BLaER1 treated with 17β-estradiol and CSF1 and Interleukin-3, amounts not matched to agents 10 nM and 100 nM (cell line): Measurements from ENCODE around the gene DLGAP5.

Experiments used
- H3K27ac ChIP-seq, 11 experiments: shearing (Covaris generic); formaldehyde crosslinking; 2 replicates each; pipeline ENCODE4 v1.8.1; 2022
- H3K27me3 ChIP-seq, 11 experiments: shearing (Covaris generic); formaldehyde crosslinking; 2 replicates each; pipeline ENCODE4 v1.8.1; 2022
- H3K36me3 ChIP-seq, 11 experiments: shearing (Covaris generic); formaldehyde crosslinking; 2 replicates each; pipeline ENCODE4 v1.8.1; 2022
- H3K4me1 ChIP-seq, 10 experiments: shearing (Covaris generic); formaldehyde crosslinking; 2 replicates each; pipeline ENCODE4 v1.8.1; 2022
- H3K4me2 ChIP-seq, 11 experiments: shearing (Covaris generic); formaldehyde crosslinking; 2 replicates each; pipeline ENCODE4 v1.8.1; 2022
- H3K4me3 ChIP-seq, 10 experiments: shearing (Covaris generic); formaldehyde crosslinking; 2 replicates each; pipeline ENCODE4 v1.8.1; 2022
- H3K9ac ChIP-seq, 11 experiments: shearing (Covaris generic); formaldehyde crosslinking; 2 replicates each; pipeline ENCODE4 v1.8.1; 2022
- H3K9me3 ChIP-seq, 11 experiments: shearing (Covaris generic); formaldehyde crosslinking; replicated peaks in 1 of 11; 2 replicates each; pipeline ENCODE4 v1.8.1; 2022
- H4K20me1 ChIP-seq, 11 experiments: shearing (Covaris generic); formaldehyde crosslinking; 2 replicates each; pipeline ENCODE4 v1.8.1; 2022
- Cebpa-rat ChIP-seq, 11 experiments: shearing (Covaris generic); IDR thresholded peaks; 2 replicates each; pipeline ENCODE4 v1.8.1; 2022

Gene DLGAP5

GRCh38 chr14:55192054-55192621, 753 bp upstream of the DLGAP5 start:
- no peaks in the 10 kb centered on the region for H4K20me1 ChIP-seq
- H3K9ac ChIP-seq, result peak overlapping the region; percentile 62 to 89 (median 86); a peak in 21 of 22 replicates
- H3K36me3 ChIP-seq, result peaks cover 0 to 17% (median 14%) of the 10 kb centered on the region in 11 experiments; a peak in 16 of 22 replicates
- H3K4me1 ChIP-seq, result peaks cover 21 to 36% (median 34%) of the 10 kb centered on the region in 10 experiments
- H3K4me2 ChIP-seq, result peak overlapping the region; percentile 59 to 89 (median 79)
- no peaks in the 10 kb centered on the region for H3K9me3 ChIP-seq
- no peaks in the 10 kb centered on the region for H3K27me3 ChIP-seq
- H3K4me3 ChIP-seq, result peak overlapping the region; percentile 69 to 95 (median 86)
- H3K27ac ChIP-seq, result peak overlapping the region in 10 of 11 experiments; percentile 34 to 92 (median 68); a peak in 14 of 22 replicates
- no peak for TF ChIP-seq Cebpa-rat (IDR thresholded peaks at IDR 0.05)

GRCh38 chr14:55190906-55191202, 531 bp downstream of the DLGAP5 start:
- Histone ChIP-seq H4K20me1 (no peaks in the 10 kb centered on the region), H3K27ac (peak overlapping the region in 10 of 11 experiments; percentile 35 to 92 (median 80); a peak in 18 of 22 replicates), H3K9me3 (no peaks in the 10 kb centered on the region), H3K27me3 (no peaks in the 10 kb centered on the region), H3K9ac (peak overlapping the region; percentile 70 to 89 (median 86)), H3K4me2 (peak overlapping the region; percentile 83 to 98 (median 88)), H3K4me1 (peaks cover 21 to 36% (median 34%) of the 10 kb centered on the region in 10 experiments), H3K36me3 (peaks cover 0 to 30% (median 25%) of the 10 kb centered on the region in 11 experiments; a peak in 17 of 22 replicates), H3K4me3 (peak overlapping the region; percentile 69 to 95 (median 86))
- no peak for TF ChIP-seq Cebpa-rat (IDR thresholded peaks at IDR 0.05)

- Histone ChIP-seq H3K36me3 (peaks cover 0 to 51% (median 42%) of the 10 kb centered on the region in 11 experiments; a peak in 17 of 22 replicates), H3K9ac (no peak overlapping the region), H3K4me3 (peak overlapping the region in 5 of 10 experiments; percentile 78 to 90 (median 88); a peak in 6 of 20 replicates), H3K4me2 (peak overlapping the region in 10 of 11 experiments; percentile 83 to 98 (median 87); a peak in 20 of 22 replicates), H3K27me3 (no peaks in the 10 kb centered on the region), H3K4me1 (peaks cover 21 to 44% (median 34%) of the 10 kb centered on the region in 10 experiments), H4K20me1 (no peaks in the 10 kb centered on the region), H3K27ac (no peak overlapping the region), H3K9me3 (no peaks in the 10 kb centered on the region)
- TF ChIP-seq Cebpa-rat (IDR thresholded peaks at IDR 0.05), result no peak
These were observed 2.6 kb downstream of the DLGAP5 start for GRCh38 chr14:55188686-55189295.

GRCh38 chr14:55180434-55180833, 11.0 kb downstream of the DLGAP5 start:
- Histone ChIP-seq H3K4me2 (peak overlapping the region; percentile 22 to 85 (median 67)), H4K20me1 (no peaks in the 10 kb centered on the region), H3K27me3 (no peaks in the 10 kb centered on the region), H3K9me3 (peaks cover 0 to 6% (median 0%) of the 10 kb centered on the region in 11 experiments; a peak in 1 of 22 replicates), H3K36me3 (peaks cover 0 to 100% (median 90%) of the 10 kb centered on the region in 11 experiments; a peak in 19 of 22 replicates), H3K4me3 (peak overlapping the region in 2 of 10 experiments; percentile 3 to 17; a peak in 2 of 20 replicates), H3K4me1 (peaks cover 11 to 48% (median 23%) of the 10 kb centered on the region in 10 experiments; a peak in 19 of 20 replicates), H3K27ac (peak overlapping the region in 7 of 11 experiments; percentile 4 to 44 (median 25); a peak in 8 of 22 replicates), H3K9ac (peak overlapping the region in 5 of 11 experiments; percentile 5 to 36 (median 16); a peak in 7 of 22 replicates)
- no peak for TF ChIP-seq Cebpa-rat (IDR thresholded peaks at IDR 0.05)

GRCh38 chr14:55180006-55180405, 11.4 kb downstream of the DLGAP5 start:
- no peak for TF ChIP-seq Cebpa-rat (IDR thresholded peaks at IDR 0.05)
- Histone ChIP-seq H3K27ac (peak overlapping the region in 4 of 11 experiments; percentile 4 to 44 (median 38); a peak in 4 of 22 replicates), H3K4me1 (peaks cover 11 to 48% (median 23%) of the 10 kb centered on the region in 10 experiments; a peak in 19 of 20 replicates), H3K4me3 (no peak overlapping the region; a peak in 1 of 20 replicates), H4K20me1 (no peaks in the 10 kb centered on the region), H3K27me3 (no peaks in the 10 kb centered on the region), H3K9me3 (peaks cover 0 to 6% (median 0%) of the 10 kb centered on the region in 11 experiments; a peak in 1 of 22 replicates), H3K9ac (no peak overlapping the region), H3K36me3 (peaks cover 0 to 100% (median 90%) of the 10 kb centered on the region in 11 experiments; a peak in 19 of 22 replicates), H3K4me2 (peak overlapping the region in 9 of 11 experiments; percentile 22 to 85 (median 70); a peak in 17 of 22 replicates)

DNA sequence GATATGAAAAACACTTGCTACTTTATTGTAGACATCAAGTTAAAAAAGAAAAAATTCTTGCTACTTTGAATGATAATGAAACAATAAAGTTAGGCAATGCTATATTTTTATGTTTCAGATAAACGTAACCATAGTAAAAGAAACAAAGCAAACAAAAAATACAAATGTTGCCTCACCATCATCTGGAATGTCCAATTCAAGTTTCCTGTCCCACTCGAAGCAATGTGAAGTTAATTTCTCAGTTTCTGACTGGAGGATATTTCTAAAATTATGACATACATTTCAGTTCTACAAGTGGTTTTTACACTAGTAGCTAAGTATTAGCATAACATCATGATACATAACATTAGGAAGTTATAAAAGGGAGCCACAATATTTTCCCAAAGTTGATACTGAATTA, 20.9 kb downstream of the DLGAP5 start:
- H3K36me3 ChIP-seq, result peaks cover 0 to 100% (median 94%) of the 10 kb centered on the region in 11 experiments; a peak in 19 of 22 replicates
- H4K20me1 ChIP-seq, result no peaks in the 10 kb centered on the region; a peak in 1 of 22 replicates

GRCh38 chr14:55160989-55161388, 30.4 kb downstream of the DLGAP5 start:
- TF ChIP-seq Cebpa-rat (IDR thresholded peaks at IDR 0.05), result no peak
- Histone ChIP-seq H3K36me3 (peaks cover 0 to 98% (median 93%) of the 10 kb centered on the region in 11 experiments; a peak in 19 of 22 replicates), H3K9ac (no peak overlapping the region), H3K4me1 (peaks cover 0 to 7% (median 0%) of the 10 kb centered on the region in 10 experiments; a peak in 2 of 20 replicates), H3K4me3 (no peak overlapping the region), H3K27me3 (no peaks in the 10 kb centered on the region), H3K4me2 (no peak overlapping the region), H3K27ac (no peak overlapping the region), H3K9me3 (no peaks in the 10 kb centered on the region), H4K20me1 (no peaks in the 10 kb centered on the region)

More for the DNA sequence above, 20.9 kb downstream of the DLGAP5 start:
- H3K27ac ChIP-seq, result no peak overlapping the region
- H3K4me2 ChIP-seq, result no peak overlapping the region
- TF ChIP-seq Cebpa-rat (IDR thresholded peaks at IDR 0.05), result no peak
- no peaks in the 10 kb centered on the region for H3K9me3 ChIP-seq
- no peak overlapping the region for H3K9ac ChIP-seq
- H3K27me3 ChIP-seq, result no peaks in the 10 kb centered on the region
- H3K4me1 ChIP-seq, result no peaks in the 10 kb centered on the region
- H3K4me3 ChIP-seq, result no peak overlapping the region

DNA sequence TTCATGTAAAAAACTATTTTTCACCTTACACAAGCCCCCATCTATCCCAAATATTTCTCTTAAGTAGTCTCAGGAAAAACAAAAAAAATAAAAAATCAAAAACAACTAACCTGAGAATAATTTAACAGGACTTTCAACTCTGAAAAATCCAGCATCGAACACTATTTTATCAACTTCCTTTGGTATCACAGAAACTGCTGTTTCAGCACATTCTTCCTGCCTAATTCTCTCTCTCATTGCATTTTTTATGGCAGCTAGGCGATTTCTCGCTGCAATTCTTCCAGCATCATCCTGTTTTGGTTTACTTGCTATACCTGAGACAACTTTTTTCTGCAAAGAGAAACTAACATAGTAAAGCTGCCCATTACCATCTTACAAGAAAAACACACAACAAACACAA, 33.0 kb downstream of the DLGAP5 start:
- Histone ChIP-seq H3K4me1 (peaks cover 0 to 7% (median 0%) of the 10 kb centered on the region in 10 experiments; a peak in 2 of 20 replicates), H3K4me2 (no peak overlapping the region), H3K27me3 (no peaks in the 10 kb centered on the region), H3K36me3 (peaks cover 0 to 98% (median 92%) of the 10 kb centered on the region in 11 experiments; a peak in 19 of 22 replicates), H3K4me3 (no peak overlapping the region), H3K27ac (no peak overlapping the region), H3K9me3 (no peaks in the 10 kb centered on the region), H4K20me1 (no peaks in the 10 kb centered on the region), H3K9ac (no peak overlapping the region)
- TF ChIP-seq Cebpa-rat (IDR thresholded peaks at IDR 0.05), result no peak

DNA sequence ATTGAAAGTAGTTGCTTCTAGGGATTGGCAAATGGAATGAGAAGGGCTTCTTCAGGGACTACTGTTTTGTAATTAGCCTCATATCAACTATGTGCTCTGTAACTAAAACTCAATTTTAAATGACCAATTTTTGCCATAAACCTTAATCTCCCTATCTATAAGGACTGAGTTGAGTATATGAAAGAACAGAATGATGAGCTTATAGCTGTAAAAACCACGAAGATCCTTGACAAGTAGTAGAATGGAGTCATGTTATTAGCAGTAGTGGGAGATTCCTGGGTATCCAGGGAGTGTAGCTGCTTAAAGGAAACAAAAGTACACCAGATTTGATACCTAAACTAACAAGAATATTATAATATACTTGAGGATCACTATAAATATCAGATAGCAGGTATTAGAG, 34.3 kb downstream of the DLGAP5 start:
- Histone ChIP-seq H3K9me3 (no peaks in the 10 kb centered on the region), H3K27ac (no peak overlapping the region), H3K4me3 (no peak overlapping the region), H3K27me3 (no peaks in the 10 kb centered on the region), H4K20me1 (no peaks in the 10 kb centered on the region), H3K9ac (no peak overlapping the region), H3K36me3 (peaks cover 0 to 99% (median 93%) of the 10 kb centered on the region in 11 experiments; a peak in 19 of 22 replicates), H3K4me1 (peaks cover 0 to 7% (median 0%) of the 10 kb centered on the region in 10 experiments; a peak in 2 of 20 replicates), H3K4me2 (no peak overlapping the region)
- TF ChIP-seq Cebpa-rat (IDR thresholded peaks at IDR 0.05), result no peak
